ENCODE measurements around the gene FRY. TPM values are rescaled to one million over a fixed set of nuclear protein-coding genes. Genes with fewer than 3 reads are reported as not detected.

The FRY gene
- total and polyA plus RNA-seq, 11 donors = 21.6 to 237 (median 165) TPM

- Histone ChIP-seq H3K27me3 (no peaks in the 10 kb centered on the region), H3K27ac (peak overlapping the region in 11 of 12 donors; percentile 38 to 99 (median 93)), H3K9me3 (no peaks in the 10 kb centered on the region), H3K4me3 (peak overlapping the region; percentile 43 to 91 (median 79)), H3K36me3 (no peaks in the 10 kb centered on the region), H3K4me1 (peaks cover 0 to 29% (median 5%) of the 10 kb centered on the region in 12 donors)
- WGBS, 4 donors = 0 to 2% (median 0%) methylated on average over 12 to 13 of the region's 13 CpGs
- intact Hi-C loops (cut with DNase I) = loop anchor here in 4 of 10 donors (5.0 to 10.0 kb wide), 4 partner anchors 221 to 491 kb away; partner anchors contain the start of gene N4BP2L2 (in 1 of the 4)
- no peak for TF ChIP-seq POLR2A (IDR thresholded peaks at IDR 0.05)
- TF ChIP-seq, protein P1, sequence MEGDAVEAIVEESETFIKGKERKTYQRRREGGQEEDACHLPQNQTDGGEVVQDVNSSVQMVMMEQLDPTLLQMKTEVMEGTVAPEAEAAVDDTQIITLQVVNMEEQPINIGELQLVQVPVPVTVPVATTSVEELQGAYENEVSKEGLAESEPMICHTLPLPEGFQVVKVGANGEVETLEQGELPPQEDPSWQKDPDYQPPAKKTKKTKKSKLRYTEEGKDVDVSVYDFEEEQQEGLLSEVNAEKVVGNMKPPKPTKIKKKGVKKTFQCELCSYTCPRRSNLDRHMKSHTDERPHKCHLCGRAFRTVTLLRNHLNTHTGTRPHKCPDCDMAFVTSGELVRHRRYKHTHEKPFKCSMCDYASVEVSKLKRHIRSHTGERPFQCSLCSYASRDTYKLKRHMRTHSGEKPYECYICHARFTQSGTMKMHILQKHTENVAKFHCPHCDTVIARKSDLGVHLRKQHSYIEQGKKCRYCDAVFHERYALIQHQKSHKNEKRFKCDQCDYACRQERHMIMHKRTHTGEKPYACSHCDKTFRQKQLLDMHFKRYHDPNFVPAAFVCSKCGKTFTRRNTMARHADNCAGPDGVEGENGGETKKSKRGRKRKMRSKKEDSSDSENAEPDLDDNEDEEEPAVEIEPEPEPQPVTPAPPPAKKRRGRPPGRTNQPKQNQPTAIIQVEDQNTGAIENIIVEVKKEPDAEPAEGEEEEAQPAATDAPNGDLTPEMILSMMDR (IDR thresholded peaks at IDR 0.05) = no peak
- ATAC-seq = no peak
- DNase-seq = no peak
Observed at GRCh38 chr13:32316028-32316339, 284.4 kb downstream of the FRY start.

- Histone ChIP-seq H3K27me3 (no peaks in the 10 kb centered on the region), H3K4me1 (peaks cover 0 to 29% (median 5%) of the 10 kb centered on the region in 12 donors), H3K9me3 (no peaks in the 10 kb centered on the region), H3K4me3 (peak overlapping the region in 9 of 12 donors; percentile 66 to 91 (median 81)), H3K27ac (peak overlapping the region in 4 of 12 donors; percentile 90 to 99 (median 96)), H3K36me3 (no peaks in the 10 kb centered on the region)
- intact Hi-C loops (cut with DNase I) = loop anchor here in 4 of 10 donors (5.0 to 10.0 kb wide), 4 partner anchors 221 to 492 kb away; partner anchors contain the start of gene N4BP2L2 (in 1 of the 4)
- no peak for DNase-seq
- WGBS, 4 donors = 71 to 74% (median 73%) methylated on average over 6 of the region's 6 CpGs
- no peak for ATAC-seq
- TF ChIP-seq POLR2A (IDR thresholded peaks at IDR 0.05) = no peak
- TF ChIP-seq, protein P1 (IDR thresholded peaks at IDR 0.05) = no peak
Observed at GRCh38 chr13:32316501-32316900, 284.9 kb downstream of the FRY start.

GRCh38 chr13:32317716-32318465, 286.3 kb downstream of the FRY start:
- WGBS, 4 donors = 83 to 88% (median 86%) methylated on average over 2 of the region's 2 CpGs
- no peak for ATAC-seq

DNA sequence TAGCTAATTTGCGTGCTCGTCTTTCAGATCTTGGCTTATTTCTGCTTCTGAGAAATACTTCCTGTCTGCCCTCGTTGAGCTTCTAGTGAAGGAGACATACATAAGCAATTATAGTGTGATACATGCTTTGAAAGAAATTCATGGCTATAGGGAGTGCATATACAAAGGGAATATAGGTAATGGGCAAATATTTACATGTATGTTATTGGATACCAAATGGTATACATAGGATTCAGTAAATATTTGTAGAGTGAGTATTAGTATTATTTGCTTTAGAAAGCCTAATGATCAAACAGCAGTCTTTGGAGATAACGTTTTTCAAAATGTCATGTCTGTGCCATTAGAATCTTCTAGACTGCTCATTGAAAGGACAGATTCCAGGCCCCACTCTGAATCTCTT, 289.0 kb downstream of the FRY start:
- Histone ChIP-seq H3K4me3 (no peak overlapping the region), H3K36me3 (no peaks in the 10 kb centered on the region), H3K27me3 (no peaks in the 10 kb centered on the region), H3K27ac (no peak overlapping the region), H3K4me1 (peaks cover 0 to 20% (median 3%) of the 10 kb centered on the region in 12 donors), H3K9me3 (no peaks in the 10 kb centered on the region)
- ATAC-seq (no peak), DNase-seq (no peak)
- 80 to 91% (median 87%) methylated on average over 4 of the region's 4 CpGs for WGBS, 4 donors
- intact Hi-C loops (cut with DNase I) = no loop called here
- no peak for TF ChIP-seq POLR2A (IDR thresholded peaks at IDR 0.05)
- TF ChIP-seq, protein P1 (IDR thresholded peaks at IDR 0.05) = no peak

More at GRCh38 chr13:32317716-32318465, 286.3 kb downstream of the FRY start:
- TF ChIP-seq POLR2A (IDR thresholded peaks at IDR 0.05) = no peak
- TF ChIP-seq, protein P1 (IDR thresholded peaks at IDR 0.05) = no peak
- intact Hi-C loops (cut with DNase I) = loop anchor here in 4 of 10 donors (5.0 to 10.0 kb wide), 4 partner anchors 219 to 493 kb away; partner anchors contain the start of gene N4BP2L2 (in 1 of the 4)
- Histone ChIP-seq H3K4me3 (no peak overlapping the region), H3K9me3 (no peaks in the 10 kb centered on the region), H3K27ac (peak overlapping the region in 1 of 12 donors; percentile 99), H3K36me3 (no peaks in the 10 kb centered on the region), H3K27me3 (no peaks in the 10 kb centered on the region), H3K4me1 (peaks cover 0 to 29% (median 5%) of the 10 kb centered on the region in 12 donors)
- DNase-seq = no peak

All from heart left ventricle (tissue), 16 donors.